SH-SY5Y (cell line): ENCODE results near the gene EDNRA.

Experiments
- GATA2 ChIP-seq: IDR thresholded peaks from 2 replicates; pipeline ENCODE4 v1.6.1; 2011; ENCODE audit warnings: mild to moderate bottlenecking, low read depth, low read length
- GATA3 ChIP-seq: IDR thresholded peaks from 2 replicates; pipeline ENCODE4 v1.6.1; 2011; ENCODE audit warnings: low read depth, mild to moderate bottlenecking, low read length, moderate library complexity

GRCh38 chr4:147530723-147531122, 49.8 kb downstream of the EDNRA start:
- TF ChIP-seq GATA3 (no peak), GATA2 (no peak)
